Measurements from ENCODE around the gene NUDT9.
A peak's percentile ranks its signal among the peaks of the same experiment; 100 is the strongest.
"Not testable (repeated sequence)": the region's sequence is repeated elsewhere in the genome, so short reads cannot be mapped to it uniquely, and the experiment has no call there.

Gene NUDT9

GRCh38 chr4:87422104-87423052 lies at the start of gene NUDT9:
TSS of gene NUDT9 (plus strand) at chr4:87422573. CDS start at chr4:87422906, 333 bp downstream.
- peak; percentile 89 for DNase-seq

- DNase-seq = no peak
Observed at GRCh38 chr4:87375719-87376291, 46.6 kb upstream of the NUDT9 start.

GRCh38 chr4:87377816-87378215 lies 44.6 kb upstream of the NUDT9 start:
- no peak for DNase-seq

GRCh38 chr4:87382116-87382515 lies 40.3 kb upstream of the NUDT9 start:
- DNase-seq = no peak

GRCh38 chr4:87382931-87383330 lies 39.4 kb upstream of the NUDT9 start:
- DNase-seq = no peak

GRCh38 chr4:87384466-87385132 lies 37.8 kb upstream of the NUDT9 start:
- not testable (repeated sequence) for DNase-seq

GRCh38 chr4:87387237-87387636 lies 35.1 kb upstream of the NUDT9 start:
- DNase-seq = no peak

- no peak for DNase-seq
Observed at GRCh38 chr4:87388901-87389300, 33.5 kb upstream of the NUDT9 start.

- DNase-seq = peak; percentile 11
Observed at GRCh38 chr4:87390055-87390454, 32.3 kb upstream of the NUDT9 start.

GRCh38 chr4:87390551-87390890 lies 31.9 kb upstream of the NUDT9 start:
- no peak for DNase-seq

- peak; percentile 81 for DNase-seq
Observed at GRCh38 chr4:87390891-87391575, 31.3 kb upstream of the NUDT9 start, which contains the start of gene HSD17B11. TSS of gene HSD17B11 (minus strand) at chr4:87391188. CDS start at chr4:87391070, 118 bp downstream.

GRCh38 chr4:87391576-87392054 lies 30.8 kb upstream of the NUDT9 start:
- DNase-seq = no peak

GRCh38 chr4:87392183-87392582 lies 30.2 kb upstream of the NUDT9 start:
- DNase-seq = no peak

- not testable (repeated sequence) for DNase-seq
Observed at GRCh38 chr4:87395073-87395472, 27.3 kb upstream of the NUDT9 start.

GRCh38 chr4:87395851-87396250 lies 26.5 kb upstream of the NUDT9 start:
- not testable (repeated sequence) for DNase-seq

- no peak for DNase-seq
Observed at GRCh38 chr4:87399148-87399547, 23.2 kb upstream of the NUDT9 start.

- no peak for DNase-seq
Observed at GRCh38 chr4:87399954-87400353, 22.4 kb upstream of the NUDT9 start.

- not testable (repeated sequence) for DNase-seq
Observed at GRCh38 chr4:87403732-87404131, 18.6 kb upstream of the NUDT9 start.

GRCh38 chr4:87405211-87405820 lies 17.1 kb upstream of the NUDT9 start:
- DNase-seq = no peak

GRCh38 chr4:87406462-87406861 lies 15.9 kb upstream of the NUDT9 start:
- no peak for DNase-seq

- not testable (repeated sequence) for DNase-seq
Observed at GRCh38 chr4:87406902-87407301, 15.5 kb upstream of the NUDT9 start.

GRCh38 chr4:87409420-87409939 lies 12.9 kb upstream of the NUDT9 start:
- no peak for DNase-seq

Measured in activated naive CD4-positive, alpha-beta T cell treated with Interleukin-2 at 50 U/mL for 16 hours (primary cell).